Stimulated activated memory B cell treated with anti-CD40 and anti-IgM and Interleukin-4, amounts not matched to agents 10 μg/mL and 1 μg/mL and 100 μg/mL, for 72 hours (primary cell): ENCODE data around the gene SNCB.

Experiments used
- ATAC-seq: fragments of 150-1000 bp; cut with Tn5 transposase; 2 replicates; pipeline ENCODE4 v1.10.0; 2021
- H3K27ac Mint-ChIP-seq: one replicate; pipeline ENCODE4 v1.8.0; 2022; ENCODE audit warnings: mild to moderate bottlenecking, mixed read lengths
- H3K27me3 Mint-ChIP-seq: one replicate; pipeline ENCODE4 v1.8.0; 2022; ENCODE audit warnings: mixed read lengths
- H3K36me3 Mint-ChIP-seq: one replicate; pipeline ENCODE4 v1.8.0; 2022; ENCODE audit warnings: mixed read lengths
- H3K4me1 Mint-ChIP-seq: one replicate; pipeline ENCODE4 v1.8.0; 2022; ENCODE audit warnings: mixed read lengths
- H3K4me3 Mint-ChIP-seq: one replicate; pipeline ENCODE4 v1.8.0; 2022; ENCODE audit warnings: mild to moderate bottlenecking, moderate library complexity, mixed read lengths
- H3K9me3 Mint-ChIP-seq: one replicate; pipeline ENCODE4 v1.8.0; 2022; ENCODE audit warnings: mixed read lengths

SNCB gene

GRCh38 chr5:176642675-176643490 lies 12.5 kb upstream of the SNCB start:
- Mint-ChIP-seq H3K27me3 (peaks cover 8% of the 10 kb centered on the region), H3K4me3 (no peak overlapping the region), H3K27ac (no peak overlapping the region), H3K4me1 (peaks cover 11% of the 10 kb centered on the region), H3K36me3 (no peaks in the 10 kb centered on the region), H3K9me3 (no peaks in the 10 kb centered on the region)
- ATAC-seq, result no peak

DNA sequence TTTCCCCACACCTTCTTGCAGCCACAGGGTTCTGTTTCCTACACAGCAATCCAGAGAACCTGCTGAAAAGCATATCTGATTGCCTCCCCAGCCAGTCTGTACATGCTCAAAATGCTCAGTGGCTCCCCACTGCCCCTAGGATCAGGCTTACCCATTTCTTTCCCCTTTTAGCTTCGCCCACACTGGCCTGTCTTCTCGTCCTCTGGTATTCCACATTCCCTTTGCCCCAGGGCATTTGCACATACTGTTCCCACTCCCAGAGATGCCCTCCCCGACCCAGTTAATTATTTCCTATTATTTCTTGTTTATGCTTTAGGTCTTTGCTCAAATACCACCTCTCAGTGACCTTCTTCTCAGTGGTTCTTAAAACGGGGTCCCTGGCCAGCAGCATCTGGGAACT lies 10.3 kb upstream of the SNCB start:
- no peak overlapping the region for H3K4me3 Mint-ChIP-seq
- H3K36me3 Mint-ChIP-seq, result no peaks in the 10 kb centered on the region
- H3K4me1 Mint-ChIP-seq, result no peaks in the 10 kb centered on the region
- H3K27me3 Mint-ChIP-seq, result peaks cover 19% of the 10 kb centered on the region
- H3K9me3 Mint-ChIP-seq, result no peaks in the 10 kb centered on the region
- no peak overlapping the region for H3K27ac Mint-ChIP-seq
- ATAC-seq, result no peak

DNA sequence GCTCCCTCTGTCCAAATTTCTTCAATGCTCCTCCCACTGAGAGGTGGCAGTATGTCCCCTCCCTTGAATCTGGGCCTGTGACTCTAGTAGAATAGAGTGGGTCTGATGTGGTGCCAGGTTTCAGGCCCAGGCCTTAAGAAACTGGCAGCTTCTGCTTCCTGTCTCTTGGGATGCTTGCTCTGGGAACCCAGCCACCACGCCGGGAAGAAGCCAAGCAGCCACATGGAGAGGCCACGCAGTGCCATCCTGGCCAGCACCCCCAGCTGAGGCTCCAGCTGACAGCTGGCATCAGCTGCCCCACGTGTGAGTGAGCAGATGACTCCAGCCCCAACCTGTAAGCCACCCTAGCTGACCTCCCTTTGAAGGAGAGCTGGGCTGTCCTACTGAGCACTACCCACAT lies 9.6 kb upstream of the SNCB start:
- H3K27ac Mint-ChIP-seq, result no peak overlapping the region
- H3K4me3 Mint-ChIP-seq, result no peak overlapping the region
- H3K9me3 Mint-ChIP-seq, result no peaks in the 10 kb centered on the region
- peaks cover 19% of the 10 kb centered on the region for H3K27me3 Mint-ChIP-seq
- ATAC-seq, result no peak
- no peaks in the 10 kb centered on the region for H3K36me3 Mint-ChIP-seq
- H3K4me1 Mint-ChIP-seq, result peaks cover 4% of the 10 kb centered on the region

- H3K9me3 Mint-ChIP-seq, result no peaks in the 10 kb centered on the region
- ATAC-seq, result no peak
- H3K36me3 Mint-ChIP-seq, result no peaks in the 10 kb centered on the region
- H3K4me3 Mint-ChIP-seq, result no peak overlapping the region
- no peak overlapping the region for H3K27ac Mint-ChIP-seq
- H3K4me1 Mint-ChIP-seq, result peaks cover 9% of the 10 kb centered on the region
- peaks cover 19% of the 10 kb centered on the region for H3K27me3 Mint-ChIP-seq
Measured at GRCh38 chr5:176639208-176639607, 8.9 kb upstream of the SNCB start.

GRCh38 chr5:176638437-176638836 lies 8.1 kb upstream of the SNCB start:
- H3K27ac Mint-ChIP-seq, result no peak overlapping the region
- no peaks in the 10 kb centered on the region for H3K9me3 Mint-ChIP-seq
- peaks cover 14% of the 10 kb centered on the region for H3K27me3 Mint-ChIP-seq
- no peak for ATAC-seq
- no peaks in the 10 kb centered on the region for H3K36me3 Mint-ChIP-seq
- H3K4me3 Mint-ChIP-seq, result no peak overlapping the region
- peaks cover 17% of the 10 kb centered on the region for H3K4me1 Mint-ChIP-seq

- ATAC-seq, result no peak
- Mint-ChIP-seq H3K27me3 (peaks cover 14% of the 10 kb centered on the region), H3K27ac (no peak overlapping the region), H3K9me3 (no peaks in the 10 kb centered on the region), H3K4me3 (no peak overlapping the region), H3K36me3 (no peaks in the 10 kb centered on the region), H3K4me1 (peaks cover 19% of the 10 kb centered on the region)
Measured at GRCh38 chr5:176637556-176637955, 7.2 kb upstream of the SNCB start.

GRCh38 chr5:176636426-176636825 lies 6.1 kb upstream of the SNCB start:
- Mint-ChIP-seq H3K27me3 (peaks cover 18% of the 10 kb centered on the region), H3K4me3 (no peak overlapping the region), H3K36me3 (no peaks in the 10 kb centered on the region), H3K9me3 (no peaks in the 10 kb centered on the region), H3K27ac (no peak overlapping the region), H3K4me1 (peaks cover 19% of the 10 kb centered on the region)
- ATAC-seq, result no peak

DNA sequence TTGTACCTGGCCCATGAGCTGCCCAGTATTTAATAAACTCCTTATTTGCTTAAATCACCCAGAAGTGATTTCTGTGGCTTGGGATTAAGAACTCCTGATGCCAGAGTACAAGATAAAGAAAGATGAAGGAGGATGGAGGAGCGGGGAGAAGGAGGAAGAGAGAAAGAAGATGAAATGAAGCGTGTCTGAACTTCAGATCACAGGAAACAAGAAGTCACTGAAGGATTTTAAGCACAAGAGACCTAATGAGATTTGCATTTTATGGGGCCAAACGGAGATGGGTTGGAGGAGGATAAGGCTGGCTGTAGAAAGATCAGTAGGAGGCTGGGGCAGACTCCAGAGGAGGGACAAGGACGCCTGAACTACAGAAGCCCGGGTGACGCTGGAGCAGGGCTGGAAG lies 3.3 kb upstream of the SNCB start:
- Mint-ChIP-seq H3K27me3 (peaks cover 28% of the 10 kb centered on the region), H3K9me3 (no peaks in the 10 kb centered on the region), H3K4me1 (peaks cover 34% of the 10 kb centered on the region), H3K27ac (peak overlapping the region; percentile 18), H3K4me3 (peak overlapping the region; percentile 49), H3K36me3 (no peaks in the 10 kb centered on the region)
- peak; percentile 52 for ATAC-seq

GRCh38 chr5:176632745-176633144 lies 2.4 kb upstream of the SNCB start:
- no peaks in the 10 kb centered on the region for H3K36me3 Mint-ChIP-seq
- H3K4me1 Mint-ChIP-seq, result peaks cover 42% of the 10 kb centered on the region
- no peak overlapping the region for H3K4me3 Mint-ChIP-seq
- ATAC-seq, result no peak
- no peaks in the 10 kb centered on the region for H3K9me3 Mint-ChIP-seq
- no peak overlapping the region for H3K27ac Mint-ChIP-seq
- H3K27me3 Mint-ChIP-seq, result peaks cover 32% of the 10 kb centered on the region

GRCh38 chr5:176631383-176632200 lies 1.3 kb upstream of the SNCB start:
- H3K9me3 Mint-ChIP-seq, result no peaks in the 10 kb centered on the region
- no peak overlapping the region for H3K4me3 Mint-ChIP-seq
- H3K36me3 Mint-ChIP-seq, result no peaks in the 10 kb centered on the region
- ATAC-seq, result no peak
- H3K27me3 Mint-ChIP-seq, result peaks cover 34% of the 10 kb centered on the region
- peaks cover 54% of the 10 kb centered on the region for H3K4me1 Mint-ChIP-seq
- no peak overlapping the region for H3K27ac Mint-ChIP-seq

GRCh38 chr5:176630681-176631222 lies 418 bp upstream of the SNCB start:
- Mint-ChIP-seq H3K9me3 (no peaks in the 10 kb centered on the region), H3K4me3 (peak overlapping the region; percentile 67), H3K4me1 (peaks cover 58% of the 10 kb centered on the region), H3K36me3 (no peaks in the 10 kb centered on the region), H3K27me3 (peaks cover 36% of the 10 kb centered on the region), H3K27ac (no peak overlapping the region)
- ATAC-seq, result no peak

DNA sequence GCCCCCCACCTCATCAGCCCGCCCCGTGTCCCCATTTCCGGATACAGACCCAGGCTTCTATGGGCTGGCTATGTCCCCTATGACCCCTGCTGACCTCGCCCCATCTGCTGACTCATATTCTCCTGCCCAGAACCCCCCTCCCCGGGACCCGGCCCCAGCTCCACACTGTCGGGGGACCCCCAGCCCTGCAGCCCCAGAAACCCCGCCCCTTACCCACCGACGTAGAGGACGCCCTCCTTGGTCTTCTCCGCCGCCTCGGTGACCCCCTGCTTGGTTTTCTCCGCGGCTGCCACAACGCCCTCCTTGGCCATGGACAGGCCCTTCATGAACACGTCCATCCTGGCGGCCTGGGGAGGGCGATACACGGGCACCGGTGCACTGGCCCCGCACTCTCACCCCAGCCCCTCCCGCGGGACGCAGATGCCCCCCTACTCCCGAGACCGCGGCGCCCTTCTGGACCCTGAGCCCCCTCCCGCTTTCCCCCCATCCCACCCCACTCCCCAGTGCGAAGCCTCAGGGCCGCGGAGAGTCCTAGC lies 949 bp downstream of the SNCB start:
- peaks cover 53% of the 10 kb centered on the region for H3K4me1 Mint-ChIP-seq
- H3K4me3 Mint-ChIP-seq, result no peak overlapping the region
- H3K27ac Mint-ChIP-seq, result no peak overlapping the region
- H3K36me3 Mint-ChIP-seq, result no peaks in the 10 kb centered on the region
- no peak for ATAC-seq
- H3K9me3 Mint-ChIP-seq, result no peaks in the 10 kb centered on the region
- H3K27me3 Mint-ChIP-seq, result peaks cover 36% of the 10 kb centered on the region

DNA sequence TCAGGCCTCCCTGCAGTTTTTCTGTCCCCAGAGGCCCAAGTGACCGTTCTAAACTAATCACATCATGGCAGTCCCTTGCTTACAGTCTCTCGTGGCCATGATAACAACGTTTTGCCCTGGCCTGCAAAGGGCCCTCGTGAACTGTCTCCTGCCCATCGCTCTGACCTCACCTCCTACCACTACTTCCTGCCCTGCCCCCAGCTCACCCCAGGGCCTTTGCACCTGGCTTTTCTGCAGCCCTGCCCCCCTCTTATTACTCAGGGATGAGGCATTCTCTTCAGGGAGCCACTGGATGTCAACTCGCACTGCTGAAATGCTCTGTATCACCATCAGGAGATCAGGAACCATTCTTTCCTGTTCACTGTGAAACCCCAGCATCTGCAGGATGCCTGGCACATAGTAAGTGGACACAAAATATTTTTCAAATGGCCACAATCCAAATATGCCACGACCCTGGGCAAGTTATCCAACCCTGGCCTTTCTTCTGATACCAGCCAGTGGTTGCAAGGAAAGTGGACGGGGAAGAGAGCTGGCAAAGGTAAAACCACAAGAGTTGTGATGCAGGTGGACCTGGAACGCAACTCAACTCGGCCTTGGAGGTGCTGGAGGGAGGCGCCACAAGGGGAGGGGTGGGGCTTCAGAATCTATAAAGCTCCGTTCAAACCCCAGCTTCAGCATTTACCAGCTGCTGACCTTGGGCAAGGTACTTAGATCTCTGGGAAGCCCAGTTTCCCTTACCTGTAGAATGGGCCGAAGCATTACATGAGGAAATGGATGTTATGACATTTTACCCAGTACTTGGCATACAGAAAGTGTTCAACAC lies 1.7 kb downstream of the SNCB start:
- peaks cover 36% of the 10 kb centered on the region for H3K27me3 Mint-ChIP-seq

GRCh38 chr5:176627582-176627981 lies 2.8 kb downstream of the SNCB start:
- H3K4me3 Mint-ChIP-seq, result no peak overlapping the region
- peaks cover 36% of the 10 kb centered on the region for H3K27me3 Mint-ChIP-seq
- peaks cover 41% of the 10 kb centered on the region for H3K4me1 Mint-ChIP-seq
- no peaks in the 10 kb centered on the region for H3K36me3 Mint-ChIP-seq
- no peak overlapping the region for H3K27ac Mint-ChIP-seq
- ATAC-seq, result no peak
- H3K9me3 Mint-ChIP-seq, result no peaks in the 10 kb centered on the region

More for the DNA sequence above, 1.7 kb downstream of the SNCB start:
- no peak for ATAC-seq
- Mint-ChIP-seq H3K9me3 (no peaks in the 10 kb centered on the region), H3K4me1 (peaks cover 45% of the 10 kb centered on the region), H3K36me3 (no peaks in the 10 kb centered on the region), H3K4me3 (no peak overlapping the region), H3K27ac (no peak overlapping the region)

GRCh38 chr5:176626876-176627236 lies 3.5 kb downstream of the SNCB start:
- Mint-ChIP-seq H3K27me3 (peaks cover 42% of the 10 kb centered on the region), H3K4me3 (no peak overlapping the region), H3K9me3 (no peaks in the 10 kb centered on the region), H3K27ac (no peak overlapping the region), H3K36me3 (no peaks in the 10 kb centered on the region), H3K4me1 (peaks cover 41% of the 10 kb centered on the region)
- ATAC-seq, result peak; percentile 24
